Measurements from ENCODE around the gene CDH7. TPM values are rescaled to one million over a fixed set of nuclear protein-coding genes. Genes with fewer than 3 reads are reported as not detected.

The CDH7 gene
- total RNA-seq, 3 donors from 2014 or later (not counting 1 experiment from before 2014, with no cell fraction given): not detected

DNA sequence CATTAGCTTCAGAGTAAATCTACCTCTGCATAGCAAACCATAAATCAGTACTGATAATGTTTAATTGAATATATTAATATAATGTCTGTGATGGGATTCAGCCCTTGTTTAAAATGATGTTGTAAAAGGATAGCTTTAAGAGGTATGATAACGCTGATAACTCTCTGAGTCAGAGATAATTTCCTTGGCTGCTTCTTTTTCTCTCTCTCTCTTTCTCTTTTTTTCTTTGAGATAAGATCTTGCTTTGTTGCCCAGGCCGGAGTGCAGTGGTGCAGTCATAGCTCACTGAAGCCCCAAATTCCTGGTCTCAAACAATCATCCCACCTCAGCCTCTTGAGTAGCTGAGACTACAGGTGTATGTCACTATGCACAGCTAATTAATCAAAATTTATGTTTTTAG, 35.7 kb downstream of the CDH7 start:
- Mint-ChIP-seq H3K36me3 (no peaks in the 10 kb centered on the region), H3K4me3 (no peak overlapping the region), H3K27me3 (ENCODE audit: low read depth in 2 of 2) (no peaks in the 10 kb centered on the region), H3K4me1 (no peaks in the 10 kb centered on the region), H3K27ac (no peak overlapping the region), H3K9me3 (peaks cover 8 to 9% of the 10 kb centered on the region in 2 donors)
- TF ChIP-seq, protein P1, sequence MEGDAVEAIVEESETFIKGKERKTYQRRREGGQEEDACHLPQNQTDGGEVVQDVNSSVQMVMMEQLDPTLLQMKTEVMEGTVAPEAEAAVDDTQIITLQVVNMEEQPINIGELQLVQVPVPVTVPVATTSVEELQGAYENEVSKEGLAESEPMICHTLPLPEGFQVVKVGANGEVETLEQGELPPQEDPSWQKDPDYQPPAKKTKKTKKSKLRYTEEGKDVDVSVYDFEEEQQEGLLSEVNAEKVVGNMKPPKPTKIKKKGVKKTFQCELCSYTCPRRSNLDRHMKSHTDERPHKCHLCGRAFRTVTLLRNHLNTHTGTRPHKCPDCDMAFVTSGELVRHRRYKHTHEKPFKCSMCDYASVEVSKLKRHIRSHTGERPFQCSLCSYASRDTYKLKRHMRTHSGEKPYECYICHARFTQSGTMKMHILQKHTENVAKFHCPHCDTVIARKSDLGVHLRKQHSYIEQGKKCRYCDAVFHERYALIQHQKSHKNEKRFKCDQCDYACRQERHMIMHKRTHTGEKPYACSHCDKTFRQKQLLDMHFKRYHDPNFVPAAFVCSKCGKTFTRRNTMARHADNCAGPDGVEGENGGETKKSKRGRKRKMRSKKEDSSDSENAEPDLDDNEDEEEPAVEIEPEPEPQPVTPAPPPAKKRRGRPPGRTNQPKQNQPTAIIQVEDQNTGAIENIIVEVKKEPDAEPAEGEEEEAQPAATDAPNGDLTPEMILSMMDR (IDR thresholded peaks at IDR 0.05): no peak
- H3K27ac ChIP-seq (ENCODE audit: low read length): no peak overlapping the region
- H3K4me1 ChIP-seq (ENCODE audit: control insufficient read depth, insufficient read depth, low read length): no peaks in the 10 kb centered on the region
- DNase-seq (no peak), ATAC-seq (no peak)
- H3K9me3 ChIP-seq (ENCODE audit: control insufficient read depth, insufficient read depth, low read length): peaks cover 3% of the 10 kb centered on the region
- H3K36me3 ChIP-seq (ENCODE audit: control insufficient read depth, insufficient read depth, low read length): no peaks in the 10 kb centered on the region
- intact Hi-C loops (cut with micrococcal nuclease): no loop called here
- no peaks in the 10 kb centered on the region for H3K27me3 ChIP-seq (ENCODE audit: control insufficient read depth, insufficient read depth, low read length)
- 79% methylated on average over 2 of the region's 2 CpGs for WGBS (ENCODE audit: insufficient coverage)
- H3K4me3 ChIP-seq (ENCODE audit: low read length): no peak overlapping the region

DNA sequence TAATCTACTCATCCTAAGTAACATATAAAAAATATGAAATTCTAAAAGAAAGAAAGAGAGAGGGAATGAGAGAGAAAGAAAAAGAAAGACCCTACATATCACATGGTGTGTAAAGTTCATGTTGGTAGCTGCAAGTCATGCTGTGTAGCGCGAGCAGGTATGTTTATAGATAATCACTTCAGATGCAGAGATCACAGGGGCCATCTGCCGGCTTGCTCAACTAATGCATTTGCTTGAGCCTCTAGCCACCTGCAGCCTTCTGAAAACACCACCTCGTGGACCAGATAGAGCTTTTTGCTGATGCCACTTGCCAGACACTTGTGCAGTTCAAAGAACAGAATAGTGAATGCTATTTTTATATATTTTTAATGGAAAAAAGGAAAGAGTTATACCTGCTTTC, 37.6 kb downstream of the CDH7 start:
- TF ChIP-seq, protein P1 (IDR thresholded peaks at IDR 0.05): no peak
- 80% methylated on average over 4 of the region's 4 CpGs for WGBS (ENCODE audit: insufficient coverage)
- Mint-ChIP-seq H3K4me3 (no peak overlapping the region), H3K9me3 (peaks cover 2 to 7% of the 10 kb centered on the region in 2 donors), H3K36me3 (no peaks in the 10 kb centered on the region), H3K27me3 (ENCODE audit: low read depth in 2 of 2) (no peaks in the 10 kb centered on the region), H3K27ac (no peak overlapping the region), H3K4me1 (no peaks in the 10 kb centered on the region)
- Histone ChIP-seq H3K36me3 (ENCODE audit: control insufficient read depth, insufficient read depth, low read length) (no peaks in the 10 kb centered on the region), H3K4me3 (ENCODE audit: low read length) (no peak overlapping the region), H3K4me1 (ENCODE audit: control insufficient read depth, insufficient read depth, low read length) (no peaks in the 10 kb centered on the region), H3K27me3 (ENCODE audit: control insufficient read depth, insufficient read depth, low read length) (no peaks in the 10 kb centered on the region), H3K9me3 (ENCODE audit: control insufficient read depth, insufficient read depth, low read length) (peaks cover 3% of the 10 kb centered on the region), H3K27ac (ENCODE audit: low read length) (no peak overlapping the region)
- DNase-seq (no peak), ATAC-seq (no peak)
- intact Hi-C loops (cut with micrococcal nuclease): no loop called here

DNA sequence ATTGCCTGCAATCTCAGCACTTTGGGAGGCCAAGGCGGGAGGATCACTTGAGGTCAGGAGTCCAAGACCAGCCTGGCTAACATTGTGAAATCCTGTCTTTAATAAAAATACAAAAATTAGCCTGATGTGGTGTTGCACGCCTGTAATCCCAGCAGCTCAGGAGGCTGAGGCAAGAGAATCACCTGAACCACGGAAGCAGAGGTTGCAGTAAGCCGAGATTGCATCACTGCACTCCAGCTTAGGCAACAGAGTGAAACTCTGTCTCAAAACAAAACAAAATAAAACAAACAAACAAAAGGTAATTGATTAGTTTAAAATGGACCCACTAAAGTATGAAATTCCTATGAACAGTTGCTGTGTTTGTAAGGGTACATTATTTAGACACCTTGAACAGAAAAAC, 39.8 kb downstream of the CDH7 start:
- H3K27ac ChIP-seq (ENCODE audit: low read length): no peak overlapping the region
- H3K9me3 ChIP-seq (ENCODE audit: control insufficient read depth, insufficient read depth, low read length): peaks cover 3% of the 10 kb centered on the region
- Mint-ChIP-seq H3K4me3 (no peak overlapping the region), H3K36me3 (no peaks in the 10 kb centered on the region), H3K27me3 (ENCODE audit: low read depth in 2 of 2) (no peaks in the 10 kb centered on the region), H3K4me1 (no peaks in the 10 kb centered on the region), H3K9me3 (peaks cover 5 to 11% of the 10 kb centered on the region in 2 donors), H3K27ac (no peak overlapping the region)
- 92% methylated on average over 4 of the region's 4 CpGs for WGBS (ENCODE audit: insufficient coverage)
- ATAC-seq: no peak
- H3K27me3 ChIP-seq (ENCODE audit: control insufficient read depth, insufficient read depth, low read length): no peaks in the 10 kb centered on the region
- DNase-seq: no peak
- no peaks in the 10 kb centered on the region for H3K36me3 ChIP-seq (ENCODE audit: control insufficient read depth, insufficient read depth, low read length)
- no peak overlapping the region for H3K4me3 ChIP-seq (ENCODE audit: low read length)
- no peaks in the 10 kb centered on the region for H3K4me1 ChIP-seq (ENCODE audit: control insufficient read depth, insufficient read depth, low read length)
- intact Hi-C loops (cut with micrococcal nuclease): no loop called here
- TF ChIP-seq, protein P1 (IDR thresholded peaks at IDR 0.05): no peak

DNA sequence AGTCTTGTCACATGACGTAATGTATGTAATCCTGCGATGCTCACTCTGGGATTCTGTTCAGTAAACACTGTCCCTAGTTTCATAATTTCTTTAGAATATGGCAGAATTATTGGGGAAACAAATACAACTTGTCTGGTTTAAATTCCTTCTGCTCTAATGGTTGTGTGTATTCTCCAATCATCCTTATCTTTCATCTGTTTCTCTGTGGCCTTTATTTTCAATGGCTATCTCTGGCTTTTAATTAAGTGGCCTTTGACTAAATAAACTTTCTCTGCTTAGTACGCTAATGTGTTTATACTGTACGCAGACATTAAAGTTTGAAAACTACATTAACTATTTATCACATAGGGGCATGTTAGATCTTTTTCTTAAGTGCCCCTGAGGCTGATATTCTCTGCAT, 40.9 kb downstream of the CDH7 start:
- no peaks in the 10 kb centered on the region for H3K27me3 Mint-ChIP-seq (ENCODE audit: low read depth in 2 of 2)
- WGBS (ENCODE audit: insufficient coverage): 98% methylated on average over 4 of the region's 4 CpGs
- no peaks in the 10 kb centered on the region for H3K36me3 Mint-ChIP-seq
- peaks cover 5 to 11% of the 10 kb centered on the region in 2 donors for H3K9me3 Mint-ChIP-seq
- H3K27ac Mint-ChIP-seq: no peak overlapping the region
- no peak for ATAC-seq
- Histone ChIP-seq H3K4me3 (ENCODE audit: low read length) (no peak overlapping the region), H3K36me3 (ENCODE audit: control insufficient read depth, insufficient read depth, low read length) (no peaks in the 10 kb centered on the region), H3K27ac (ENCODE audit: low read length) (no peak overlapping the region), H3K4me1 (ENCODE audit: control insufficient read depth, insufficient read depth, low read length) (no peaks in the 10 kb centered on the region), H3K9me3 (ENCODE audit: control insufficient read depth, insufficient read depth, low read length) (peaks cover under 1% of the 10 kb centered on the region), H3K27me3 (ENCODE audit: control insufficient read depth, insufficient read depth, low read length) (no peaks in the 10 kb centered on the region)
- intact Hi-C loops (cut with micrococcal nuclease): no loop called here
- TF ChIP-seq, protein P1 (IDR thresholded peaks at IDR 0.05): no peak
- no peak for DNase-seq
- H3K4me1 Mint-ChIP-seq: no peaks in the 10 kb centered on the region
- H3K4me3 Mint-ChIP-seq: no peak overlapping the region

Data from natural killer cell (primary cell).